Measurements from ENCODE around the gene PAMR1. TPM values are rescaled to one million over a fixed set of nuclear protein-coding genes. Genes with fewer than 3 reads are reported as not detected.
"Not testable (repeated sequence)": the region's sequence is repeated elsewhere in the genome, so short reads cannot be mapped to it uniquely, and the experiment has no call there.

The PAMR1 gene
- total RNA-seq, 1 experiment from 2014 or later: 17.9 TPM

DNA sequence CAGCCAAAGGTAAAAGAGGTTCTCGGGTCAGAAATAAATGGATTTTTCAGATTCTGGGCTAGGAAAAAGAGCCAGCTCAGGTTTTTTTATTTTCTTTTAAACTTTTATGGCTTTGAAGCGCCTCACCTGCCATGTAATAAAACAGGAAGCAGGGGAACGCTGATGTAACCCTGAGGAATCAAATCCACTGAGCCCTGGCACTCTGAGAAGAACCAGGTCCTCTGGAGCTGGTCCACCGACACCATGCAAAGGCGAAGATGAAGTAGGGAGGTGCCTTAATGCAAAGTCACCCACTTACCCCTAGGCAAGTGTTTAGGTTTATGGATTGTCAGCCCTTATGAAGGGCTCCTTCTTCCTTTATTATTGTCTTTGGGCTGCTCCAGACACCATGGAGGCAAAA, 1.6 kb downstream of the PAMR1 start:
- H3K27me3 Mint-ChIP-seq (ENCODE audit: insufficient read depth, unreplicated experiment): peaks cover 4% of the 10 kb centered on the region
- no peak overlapping the region for H3K27ac Mint-ChIP-seq (ENCODE audit: unreplicated experiment)

DNA sequence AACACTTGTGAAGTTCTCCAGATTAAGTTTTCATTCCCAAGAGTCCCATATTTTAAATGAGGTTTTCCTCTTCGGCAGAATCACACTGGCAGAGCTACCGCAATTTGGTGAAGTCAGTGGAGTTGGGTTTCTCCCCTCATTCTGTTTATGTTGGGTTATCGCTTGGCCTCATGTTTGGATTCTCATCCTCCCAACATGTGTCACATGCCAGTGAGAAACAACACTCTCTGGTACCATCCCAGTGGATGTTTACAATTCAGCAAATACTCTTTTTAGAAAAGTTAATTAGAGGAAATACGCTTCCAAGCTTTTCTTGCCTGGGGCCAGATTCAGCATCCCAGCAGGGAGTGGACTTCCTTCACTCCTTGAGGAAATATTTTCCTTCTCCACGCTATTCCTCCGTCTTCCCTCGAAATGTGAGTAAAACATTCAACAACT, 2.1 kb downstream of the PAMR1 start:
- Mint-ChIP-seq H3K4me3 (ENCODE audit: unreplicated experiment) (no peak overlapping the region), H3K36me3 (ENCODE audit: insufficient read depth, unreplicated experiment) (peaks cover 6% of the 10 kb centered on the region), H3K27me3 (ENCODE audit: insufficient read depth, unreplicated experiment) (peaks cover 4% of the 10 kb centered on the region), H3K4me1 (ENCODE audit: low read depth, unreplicated experiment) (peaks cover 11% of the 10 kb centered on the region), H3K9me3 (ENCODE audit: unreplicated experiment) (no peaks in the 10 kb centered on the region), H3K27ac (ENCODE audit: unreplicated experiment) (no peak overlapping the region)
- Histone ChIP-seq H3K36me3 (ENCODE audit: control insufficient read depth, insufficient read depth, low read length) (no peaks in the 10 kb centered on the region), H3K4me1 (peaks cover 6% of the 10 kb centered on the region), H3K4me3 (ENCODE audit: low read depth, low read length) (no peak overlapping the region), H3K9me3 (no peaks in the 10 kb centered on the region), H3K27me3 (replicated peaks; ENCODE audit: control insufficient read depth, insufficient read depth, low read length) (no peaks in the 10 kb centered on the region)
- intact Hi-C loops (cut with micrococcal nuclease; ENCODE audit: unreplicated experiment): no loop called here
- no peak for DNase-seq
- no TSS peak for BruUV-seq (replicated peaks)
- TF ChIP-seq, protein P1, sequence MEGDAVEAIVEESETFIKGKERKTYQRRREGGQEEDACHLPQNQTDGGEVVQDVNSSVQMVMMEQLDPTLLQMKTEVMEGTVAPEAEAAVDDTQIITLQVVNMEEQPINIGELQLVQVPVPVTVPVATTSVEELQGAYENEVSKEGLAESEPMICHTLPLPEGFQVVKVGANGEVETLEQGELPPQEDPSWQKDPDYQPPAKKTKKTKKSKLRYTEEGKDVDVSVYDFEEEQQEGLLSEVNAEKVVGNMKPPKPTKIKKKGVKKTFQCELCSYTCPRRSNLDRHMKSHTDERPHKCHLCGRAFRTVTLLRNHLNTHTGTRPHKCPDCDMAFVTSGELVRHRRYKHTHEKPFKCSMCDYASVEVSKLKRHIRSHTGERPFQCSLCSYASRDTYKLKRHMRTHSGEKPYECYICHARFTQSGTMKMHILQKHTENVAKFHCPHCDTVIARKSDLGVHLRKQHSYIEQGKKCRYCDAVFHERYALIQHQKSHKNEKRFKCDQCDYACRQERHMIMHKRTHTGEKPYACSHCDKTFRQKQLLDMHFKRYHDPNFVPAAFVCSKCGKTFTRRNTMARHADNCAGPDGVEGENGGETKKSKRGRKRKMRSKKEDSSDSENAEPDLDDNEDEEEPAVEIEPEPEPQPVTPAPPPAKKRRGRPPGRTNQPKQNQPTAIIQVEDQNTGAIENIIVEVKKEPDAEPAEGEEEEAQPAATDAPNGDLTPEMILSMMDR (IDR thresholded peaks at IDR 0.05; ENCODE audit: insufficient read depth in 1 of 2, low read depth in 1 of 2, low read length in 1 of 2, severe bottlenecking in 1 of 2, unreplicated experiment in 1 of 2): no peak
- ChIA-PET POLR2A (no interaction called here), CTCF (interaction anchor here (0.6 kb wide), 1 partner anchor 35 kb away, joined by 5 read pairs; no protein-coding TSS in a partner anchor)

More for the DNA sequence above, 1.6 kb downstream of the PAMR1 start:
- Mint-ChIP-seq H3K36me3 (ENCODE audit: insufficient read depth, unreplicated experiment) (peaks cover 6% of the 10 kb centered on the region), H3K9me3 (ENCODE audit: unreplicated experiment) (no peaks in the 10 kb centered on the region), H3K4me3 (ENCODE audit: unreplicated experiment) (no peak overlapping the region), H3K4me1 (ENCODE audit: low read depth, unreplicated experiment) (peaks cover 13% of the 10 kb centered on the region)
- TF ChIP-seq, protein P1 (IDR thresholded peaks at IDR 0.05; ENCODE audit: insufficient read depth in 1 of 2, low read depth in 1 of 2, low read length in 1 of 2, severe bottlenecking in 1 of 2, unreplicated experiment in 1 of 2): no peak
- Histone ChIP-seq H3K4me1 (peaks cover 11% of the 10 kb centered on the region), H3K27me3 (replicated peaks; ENCODE audit: control insufficient read depth, insufficient read depth, low read length) (no peaks in the 10 kb centered on the region), H3K36me3 (ENCODE audit: control insufficient read depth, insufficient read depth, low read length) (no peaks in the 10 kb centered on the region), H3K9me3 (no peaks in the 10 kb centered on the region), H3K4me3 (ENCODE audit: low read depth, low read length) (no peak overlapping the region)
- no peak for DNase-seq
- intact Hi-C loops (cut with micrococcal nuclease; ENCODE audit: unreplicated experiment): no loop called here
- POLR2A ChIA-PET: no interaction called here
- CTCF ChIA-PET: interaction anchor here (0.6 kb wide), 1 partner anchor 36 kb away, joined by 5 read pairs; no protein-coding TSS in a partner anchor
- no TSS peak for BruUV-seq (replicated peaks)

DNA sequence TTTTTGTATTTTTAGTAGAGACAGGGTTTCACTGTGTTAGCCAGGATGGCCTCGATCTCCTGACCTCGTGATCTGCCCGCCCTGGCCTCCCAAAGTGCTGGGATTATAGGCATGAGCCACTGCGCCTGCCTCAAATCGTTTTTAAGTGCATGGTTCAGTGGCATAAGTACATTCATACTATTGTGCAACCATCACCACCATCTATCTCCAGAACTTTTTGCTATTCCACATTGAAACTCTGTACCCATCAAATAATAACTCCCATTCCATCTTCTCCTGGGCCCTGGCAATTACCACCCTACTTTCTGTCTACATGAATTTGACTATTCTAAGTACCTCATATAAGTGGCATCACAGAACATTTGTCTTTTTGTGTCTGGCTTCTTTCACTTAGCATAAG, 3.3 kb downstream of the PAMR1 start:
- H3K9me3 ChIP-seq; H3K36me3 Mint-ChIP-seq (ENCODE audit: insufficient read depth, unreplicated experiment); H3K9me3 Mint-ChIP-seq (ENCODE audit: unreplicated experiment); BruUV-seq (replicated peaks); intact Hi-C loops (cut with micrococcal nuclease; ENCODE audit: unreplicated experiment); H3K4me3 ChIP-seq (ENCODE audit: low read depth, low read length); H3K27ac Mint-ChIP-seq (ENCODE audit: unreplicated experiment); H3K4me3 Mint-ChIP-seq (ENCODE audit: unreplicated experiment); H3K36me3 ChIP-seq (ENCODE audit: control insufficient read depth, insufficient read depth, low read length); POLR2A ChIA-PET; CTCF ChIA-PET; DNase-seq; H3K27me3 ChIP-seq (replicated peaks; ENCODE audit: control insufficient read depth, insufficient read depth, low read length); H3K4me1 Mint-ChIP-seq (ENCODE audit: low read depth, unreplicated experiment); H3K4me1 ChIP-seq; H3K27me3 Mint-ChIP-seq (ENCODE audit: insufficient read depth, unreplicated experiment): not testable (repeated sequence)

DNA sequence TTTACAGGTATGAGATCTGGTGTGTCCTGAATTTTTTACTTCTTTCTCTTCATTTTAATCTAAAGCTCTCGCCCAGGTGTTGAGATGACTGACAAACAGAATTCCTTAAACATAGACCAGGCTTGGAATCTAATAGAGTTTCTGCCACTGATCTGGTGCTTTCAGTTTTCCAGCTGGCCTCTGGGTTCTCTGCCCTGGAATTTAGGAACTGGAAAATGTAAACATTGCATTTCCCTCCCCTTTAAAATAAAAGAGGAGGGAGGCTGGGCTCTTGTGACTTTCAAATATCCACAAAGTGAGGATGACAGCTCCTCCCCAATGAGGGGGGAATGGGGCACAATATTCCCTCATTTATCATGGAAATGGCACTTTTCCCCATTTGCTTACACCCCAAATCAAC, 5.0 kb downstream of the PAMR1 start:
- Mint-ChIP-seq H3K4me1 (ENCODE audit: low read depth, unreplicated experiment) (no peaks in the 10 kb centered on the region), H3K27me3 (ENCODE audit: insufficient read depth, unreplicated experiment) (peaks cover 4% of the 10 kb centered on the region), H3K27ac (ENCODE audit: unreplicated experiment) (no peak overlapping the region), H3K9me3 (ENCODE audit: unreplicated experiment) (no peaks in the 10 kb centered on the region), H3K4me3 (ENCODE audit: unreplicated experiment) (no peak overlapping the region), H3K36me3 (ENCODE audit: insufficient read depth, unreplicated experiment) (peaks cover 6% of the 10 kb centered on the region)
- DNase-seq: no peak
- BruUV-seq (replicated peaks): no TSS peak
- no peaks in the 10 kb centered on the region for H3K36me3 ChIP-seq (ENCODE audit: control insufficient read depth, insufficient read depth, low read length)
- ChIA-PET POLR2A (no interaction called here), CTCF (interaction anchor here (0.6 kb wide), 1 partner anchor 20 kb away, joined by 3 read pairs; no protein-coding TSS in a partner anchor)
- TF ChIP-seq, protein P1 (IDR thresholded peaks at IDR 0.05; ENCODE audit: insufficient read depth in 1 of 2, low read depth in 1 of 2, low read length in 1 of 2, severe bottlenecking in 1 of 2, unreplicated experiment in 1 of 2): no peak
- H3K27me3 ChIP-seq (replicated peaks; ENCODE audit: control insufficient read depth, insufficient read depth, low read length): no peaks in the 10 kb centered on the region
- intact Hi-C loops (cut with micrococcal nuclease; ENCODE audit: unreplicated experiment): no loop called here
- H3K4me3 ChIP-seq (ENCODE audit: low read depth, low read length): no peak overlapping the region
- H3K9me3 ChIP-seq: no peaks in the 10 kb centered on the region
- no peaks in the 10 kb centered on the region for H3K4me1 ChIP-seq

All from Caco-2 (cell line).